ENCODE results near the gene SMG6.
"Not testable (repeated sequence)": the region's sequence is repeated elsewhere in the genome, so short reads cannot be mapped to it uniquely, and the experiment has no call there.

The SMG6 gene

DNA sequence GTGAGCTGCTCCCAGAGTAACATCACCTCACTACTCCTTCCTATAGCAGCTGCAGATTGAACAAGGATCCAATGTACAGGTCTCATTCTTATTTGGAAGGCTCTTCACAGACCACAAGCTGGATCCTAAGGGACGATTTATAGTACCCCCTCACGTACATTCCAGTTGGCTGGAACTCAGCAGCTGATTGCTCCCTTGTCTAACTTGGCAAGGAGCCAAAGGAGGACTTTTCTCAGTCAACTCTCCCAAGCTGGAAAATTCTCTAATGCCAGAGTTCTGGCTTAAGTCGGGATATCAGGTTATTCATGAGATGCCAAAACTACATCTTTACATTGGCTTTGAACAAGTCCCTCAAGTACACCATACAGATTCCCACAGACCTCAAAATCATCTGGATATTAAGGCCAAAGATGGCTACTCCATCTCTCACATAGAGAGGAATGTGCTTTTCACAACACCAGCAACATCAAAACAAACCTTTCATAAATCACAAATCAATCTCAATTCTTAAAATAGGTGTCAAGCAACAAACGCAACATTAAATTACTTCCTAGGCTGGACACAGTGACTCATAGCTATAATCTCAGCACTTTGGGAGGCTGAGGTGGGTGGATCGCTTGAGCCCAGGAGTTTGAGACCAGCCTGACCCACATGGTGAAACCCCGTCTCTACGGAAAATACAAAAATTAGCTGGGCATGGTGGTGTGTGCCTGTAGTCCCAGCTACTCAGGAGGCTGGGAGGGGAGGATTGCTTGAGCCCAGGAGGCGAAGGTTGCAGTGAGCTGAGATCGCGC lies 39.3 kb downstream of the SMG6 start:
- DNase-seq (ENCODE audit: low read depth in 2 of 3, low spot score in 2 of 3), result no peak

DNA sequence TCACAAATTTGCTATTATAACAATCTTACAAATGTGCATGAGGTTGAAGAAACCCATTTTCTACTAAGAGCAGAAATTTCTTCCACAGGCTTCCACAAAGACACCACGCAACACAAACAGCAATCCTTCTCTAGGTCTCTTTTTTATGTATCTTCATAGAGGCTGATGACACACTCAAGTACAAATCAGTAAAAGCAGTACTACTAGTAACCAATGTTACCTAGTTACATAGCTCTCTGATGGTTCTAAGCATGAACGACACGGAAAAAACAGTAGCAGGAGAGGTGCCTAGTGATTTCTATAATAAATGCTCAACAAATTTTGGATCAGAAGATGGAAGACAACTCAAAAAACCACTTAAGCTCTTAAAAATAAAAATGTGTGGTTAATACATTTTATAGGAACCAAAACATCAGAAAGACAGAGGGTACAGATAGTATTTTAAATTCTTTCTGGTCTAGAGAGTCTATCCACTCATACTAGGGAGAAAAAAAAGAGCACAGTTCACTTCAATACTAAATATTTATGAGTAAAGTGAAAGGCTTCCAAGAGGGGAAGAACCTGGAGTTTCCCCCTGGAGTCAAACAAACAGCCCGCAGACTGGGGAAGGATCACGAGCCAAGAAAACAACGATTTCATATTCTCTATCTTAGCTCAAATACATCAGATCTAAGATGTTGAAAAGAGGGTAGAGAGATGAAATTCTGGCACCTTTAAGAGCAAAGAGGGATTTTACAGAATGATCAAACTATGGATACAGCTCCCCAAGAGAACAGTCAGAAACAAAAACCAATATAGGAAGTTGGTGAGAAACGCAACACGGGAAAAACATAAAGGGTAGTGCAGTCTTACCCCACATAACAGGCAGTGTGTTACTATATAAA lies 40.2 kb downstream of the SMG6 start:
- DNase-seq (ENCODE audit: low read depth in 2 of 3, low spot score in 2 of 3), result no peak

DNA sequence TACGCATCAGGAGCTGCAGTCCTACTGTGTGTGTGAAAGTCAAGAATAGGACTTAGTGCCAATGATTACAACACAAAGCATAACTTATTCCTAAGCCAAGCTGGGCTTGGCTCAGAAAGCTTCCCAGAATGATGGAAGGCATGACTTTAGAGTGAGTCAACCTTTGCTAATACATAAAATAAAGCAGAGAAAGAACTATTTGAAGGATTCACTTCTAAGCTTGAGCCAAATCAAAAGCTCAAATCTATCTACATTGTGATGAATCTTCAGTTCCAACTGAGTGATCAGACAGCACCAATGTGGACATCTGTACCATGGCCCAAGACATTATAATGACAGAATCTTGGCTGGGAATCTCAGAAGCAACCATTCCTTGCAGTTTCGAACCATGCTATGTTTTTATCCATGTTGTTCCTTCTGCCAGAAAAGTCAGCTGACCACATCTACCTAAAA lies 41.4 kb downstream of the SMG6 start:
- DNase-seq (ENCODE audit: low read depth in 2 of 3, low spot score in 2 of 3), result no peak

DNA sequence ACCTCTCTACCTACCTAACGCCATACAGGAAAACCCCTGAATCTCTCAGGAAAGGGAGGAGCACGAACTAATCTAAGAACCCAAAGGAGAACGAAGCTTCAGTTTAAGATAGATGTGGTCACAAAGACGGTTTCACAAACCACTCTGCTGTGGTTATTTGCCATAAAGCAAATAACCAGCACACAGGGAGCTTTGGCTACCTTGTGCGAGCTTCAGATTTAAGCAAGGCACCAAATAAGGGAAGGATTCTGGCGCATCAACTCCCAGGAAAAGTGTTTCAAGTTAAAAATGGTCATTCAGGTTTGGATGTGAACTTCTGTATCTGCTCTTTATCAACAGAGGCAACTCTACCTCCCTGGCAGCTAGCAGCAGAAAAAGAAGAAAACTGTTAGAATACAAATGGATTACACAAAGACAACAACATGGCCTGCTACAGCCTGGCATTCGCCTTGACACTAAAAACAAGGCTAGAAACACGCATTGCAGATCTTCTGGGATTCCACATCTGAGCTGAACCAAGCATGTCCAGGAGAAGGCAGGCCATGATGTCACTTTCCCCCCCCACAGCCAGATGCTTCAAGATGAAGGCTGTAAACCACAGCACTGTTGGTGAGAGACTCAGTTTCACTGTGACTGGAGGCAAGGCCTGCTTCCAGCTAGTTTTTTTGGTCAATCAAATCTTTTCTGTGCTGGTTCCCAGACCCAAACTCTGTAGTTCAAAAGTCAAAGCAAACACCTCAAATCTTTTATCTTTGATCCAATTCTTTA lies 43.6 kb downstream of the SMG6 start:
- DNase-seq (ENCODE audit: low read depth in 2 of 3, low spot score in 2 of 3), result peak in 2 of 3 experiments; percentile 43 to 44

DNA sequence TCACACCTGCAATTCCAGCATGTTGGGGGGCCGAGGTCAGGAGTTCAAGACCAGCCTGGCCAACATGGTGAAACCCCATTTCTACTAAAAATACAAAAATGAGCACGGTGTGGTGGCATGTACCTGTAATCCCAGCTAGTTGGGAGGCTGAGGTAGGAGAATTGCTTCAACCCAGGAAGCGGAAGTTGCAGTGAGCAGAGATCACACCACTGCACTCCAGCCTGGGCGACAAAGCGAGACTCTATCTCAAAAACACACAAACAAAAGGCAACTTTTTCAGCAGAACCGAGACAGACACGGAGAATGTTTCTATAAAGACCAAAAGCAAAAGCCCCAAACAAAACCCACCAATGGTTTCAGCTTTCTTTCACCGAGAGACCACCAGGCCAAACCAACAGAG lies 44.8 kb downstream of the SMG6 start:
- DNase-seq (ENCODE audit: low read depth in 2 of 3, low spot score in 2 of 3), result not testable (repeated sequence)

DNA sequence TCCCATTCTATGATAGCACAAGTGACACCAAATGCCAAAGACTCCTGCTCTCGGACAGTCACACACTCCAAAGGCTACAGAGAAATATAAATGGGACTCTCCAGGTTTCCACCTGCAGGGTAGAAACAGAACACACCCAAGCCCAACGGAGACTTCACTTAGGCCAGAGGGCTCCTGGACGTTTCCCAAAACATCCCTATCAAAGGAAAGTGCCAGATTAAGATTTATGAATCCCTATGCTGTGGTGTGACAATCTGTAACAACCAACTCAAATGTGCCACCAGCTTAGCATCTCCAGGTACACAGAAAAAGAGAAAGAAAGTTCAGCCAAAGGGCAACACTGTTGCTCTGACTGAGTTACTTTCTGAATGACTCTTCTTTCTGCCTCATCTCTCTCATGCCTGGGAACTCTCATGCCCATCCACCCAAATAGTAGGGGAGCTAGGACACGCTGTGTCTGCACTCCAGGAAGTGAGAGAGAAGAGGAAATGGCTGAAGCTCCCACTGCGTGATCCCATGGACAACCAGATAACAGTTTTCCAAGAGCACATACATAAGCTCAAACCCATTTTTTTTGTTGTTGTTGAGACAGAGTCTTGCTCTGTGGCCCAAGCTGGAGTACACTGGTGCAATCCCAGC lies 49.7 kb downstream of the SMG6 start:
- no peak for DNase-seq (ENCODE audit: low read depth in 2 of 3, low spot score in 2 of 3)

DNA sequence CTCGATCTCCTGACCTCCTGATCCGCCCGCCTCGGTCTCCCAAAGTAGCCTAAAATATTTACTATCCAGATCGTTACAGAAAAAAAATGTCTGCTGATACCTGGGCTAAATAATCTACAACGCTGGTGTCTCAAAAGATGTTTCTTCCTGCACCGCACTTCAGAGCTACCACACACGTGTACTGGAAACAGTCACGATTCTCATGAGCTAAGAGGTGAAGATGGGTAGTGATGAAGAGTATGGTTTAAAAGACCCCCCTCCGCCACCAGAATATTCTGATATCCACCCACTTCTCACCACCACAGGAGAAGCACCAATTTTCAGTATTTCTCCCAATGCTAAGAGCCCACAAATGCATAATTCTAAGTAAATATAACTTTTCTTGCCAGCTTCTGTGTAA lies 50.2 kb downstream of the SMG6 start:
- no peak for DNase-seq (ENCODE audit: low read depth in 2 of 3, low spot score in 2 of 3)

DNA sequence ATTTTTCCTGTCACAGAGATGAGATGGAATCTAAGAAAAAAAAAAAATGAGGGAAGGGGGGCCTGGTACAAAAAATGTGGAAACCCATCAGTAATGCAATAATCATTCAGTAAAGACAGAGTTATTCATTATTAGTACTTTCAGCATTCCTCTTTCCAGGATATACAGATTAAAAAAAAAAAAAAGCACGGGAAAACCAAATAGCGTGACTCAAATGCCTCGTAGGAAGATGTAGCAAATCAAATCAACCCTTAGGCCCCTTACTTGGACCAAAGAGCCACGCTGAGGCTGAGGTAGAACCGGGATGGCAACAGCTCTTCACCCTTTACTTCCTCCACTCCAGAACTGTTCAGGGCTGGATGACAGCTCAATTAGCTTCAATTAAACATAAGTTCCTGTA lies 52.5 kb downstream of the SMG6 start:
- DNase-seq (ENCODE audit: low read depth in 2 of 3, low spot score in 2 of 3), result no peak

DNA sequence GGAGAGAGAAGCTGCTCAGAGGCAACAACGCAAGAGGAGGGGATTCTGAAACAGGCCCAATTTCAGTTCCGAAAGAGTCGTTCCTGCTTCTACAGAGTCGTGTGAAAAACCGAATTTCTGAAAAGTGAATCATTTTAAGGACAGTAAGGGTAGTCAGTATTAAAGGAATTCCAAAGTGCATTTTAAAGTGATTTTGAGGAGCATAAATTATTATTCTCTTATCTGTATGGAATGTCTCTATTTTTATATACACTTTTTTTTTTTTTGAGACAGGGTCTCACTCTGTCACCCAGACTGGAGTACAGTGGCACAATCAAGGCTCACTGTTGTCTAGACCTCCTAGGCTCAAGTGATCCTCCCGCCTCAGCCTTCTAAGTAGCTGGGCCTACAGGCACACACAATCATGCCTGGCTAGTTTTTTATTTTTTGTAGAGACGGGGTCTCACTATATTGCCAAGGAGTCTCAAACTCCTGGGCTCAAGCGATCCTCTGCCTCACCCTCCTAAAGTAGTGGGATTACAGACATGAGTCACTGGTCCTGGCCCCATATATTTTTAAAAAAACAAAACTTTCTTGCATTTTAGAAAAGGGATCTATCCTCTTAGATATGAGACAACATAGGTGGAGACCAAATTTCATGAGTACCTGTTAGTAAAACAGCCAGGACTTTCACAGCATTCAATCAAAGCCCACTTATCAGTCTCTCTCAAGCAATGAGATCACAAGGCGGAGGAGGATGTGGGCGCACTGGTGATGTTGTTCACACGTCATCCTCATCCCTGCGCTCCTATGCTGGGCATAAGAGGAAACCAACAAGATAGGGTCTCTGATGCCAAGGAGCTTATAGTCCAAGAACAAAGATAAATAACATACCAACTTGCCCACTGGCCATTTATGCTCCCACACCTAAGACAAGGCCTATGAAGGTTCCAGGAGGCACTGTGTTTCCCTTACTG lies 53.2 kb downstream of the SMG6 start:
- no peak for DNase-seq (ENCODE audit: low read depth in 2 of 3, low spot score in 2 of 3)

DNA sequence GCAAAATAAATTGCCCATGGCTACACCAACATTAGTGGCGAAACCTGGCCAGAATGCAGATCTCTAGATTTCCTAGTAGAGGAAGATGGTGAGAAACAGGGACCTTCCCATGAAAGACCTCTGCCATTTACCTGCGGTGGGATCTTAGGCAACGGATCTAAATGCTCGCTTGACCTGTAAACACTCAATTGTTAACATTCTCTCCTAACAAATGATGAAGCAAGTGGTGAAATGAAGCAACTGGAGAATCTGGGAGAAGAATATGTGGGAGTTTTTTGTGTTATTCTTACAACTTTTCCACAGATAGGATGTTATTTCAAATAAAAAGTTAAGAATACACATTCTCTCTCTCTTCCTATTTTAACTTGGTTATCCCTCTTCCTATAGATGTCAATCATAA lies 56.6 kb downstream of the SMG6 start:
- no peak for DNase-seq (ENCODE audit: low read depth in 2 of 3, low spot score in 2 of 3)

DNA sequence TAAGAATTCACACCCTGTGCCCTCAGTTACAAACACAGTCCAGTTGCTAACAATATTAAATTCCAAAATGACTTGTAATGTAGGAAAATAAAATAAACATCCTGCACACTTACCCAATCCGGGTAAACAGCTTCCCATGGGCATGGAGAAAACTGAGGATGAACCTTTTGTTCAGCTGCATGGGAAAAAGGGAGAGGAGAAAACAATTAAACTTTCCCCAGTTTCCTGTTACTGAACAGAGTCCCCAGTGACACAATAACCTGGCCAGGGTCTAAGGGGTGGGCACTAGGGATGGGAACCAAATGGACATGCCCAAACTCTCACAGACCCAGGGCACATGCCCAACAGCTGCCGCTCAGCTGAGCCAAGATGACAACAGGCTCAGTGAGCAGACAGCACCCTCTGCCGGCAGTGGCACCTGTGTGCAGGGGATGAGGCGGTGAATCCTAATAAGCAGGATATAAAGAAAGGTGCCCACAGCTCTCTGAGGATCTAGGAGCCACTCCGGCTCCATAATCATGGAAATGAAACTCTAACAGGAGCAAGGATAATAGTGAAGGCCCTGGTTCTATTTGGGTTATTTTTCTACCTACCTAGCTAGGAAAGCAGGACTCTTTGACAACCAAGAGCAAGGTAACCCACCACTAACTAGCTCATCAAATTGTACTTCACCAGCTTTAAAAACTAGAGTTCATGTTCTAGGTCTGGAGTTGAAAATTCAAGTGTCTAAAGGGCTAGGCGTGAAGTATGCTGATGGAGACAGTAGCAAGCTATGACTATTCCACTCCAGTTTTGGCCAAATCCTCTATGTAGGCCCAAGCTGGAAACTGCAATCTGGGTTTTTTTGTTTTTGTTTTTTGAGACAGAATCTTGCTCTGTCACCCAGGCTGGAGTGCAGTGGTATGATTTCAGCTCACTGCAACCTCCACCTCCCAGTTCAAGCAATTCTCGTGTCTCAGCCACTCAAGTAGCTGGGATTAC lies 58.8 kb downstream of the SMG6 start:
- peak; percentile 50 to 55 (median 52) for DNase-seq (ENCODE audit: low read depth in 2 of 3, low spot score in 2 of 3)

DNA sequence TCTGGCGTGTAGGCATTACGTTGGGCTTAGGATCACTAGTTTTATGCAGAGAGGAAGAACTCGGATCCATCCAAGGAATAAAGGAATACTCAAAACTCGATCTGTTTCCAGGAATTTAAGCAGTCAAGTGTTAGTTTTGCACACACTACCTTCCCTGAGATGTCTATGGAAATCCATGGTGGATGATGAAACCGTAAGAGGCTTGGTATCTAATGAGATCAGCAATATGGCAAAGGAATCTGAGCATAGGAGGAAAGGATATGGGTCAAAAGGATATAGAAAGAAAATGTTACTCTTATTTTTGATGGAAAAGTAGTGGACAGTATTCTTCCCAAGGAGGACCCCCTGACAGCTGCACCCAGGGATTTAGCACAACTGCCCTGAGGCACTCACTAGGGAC lies 59.6 kb downstream of the SMG6 start:
- no peak for DNase-seq (ENCODE audit: low read depth in 2 of 3, low spot score in 2 of 3)

DNA sequence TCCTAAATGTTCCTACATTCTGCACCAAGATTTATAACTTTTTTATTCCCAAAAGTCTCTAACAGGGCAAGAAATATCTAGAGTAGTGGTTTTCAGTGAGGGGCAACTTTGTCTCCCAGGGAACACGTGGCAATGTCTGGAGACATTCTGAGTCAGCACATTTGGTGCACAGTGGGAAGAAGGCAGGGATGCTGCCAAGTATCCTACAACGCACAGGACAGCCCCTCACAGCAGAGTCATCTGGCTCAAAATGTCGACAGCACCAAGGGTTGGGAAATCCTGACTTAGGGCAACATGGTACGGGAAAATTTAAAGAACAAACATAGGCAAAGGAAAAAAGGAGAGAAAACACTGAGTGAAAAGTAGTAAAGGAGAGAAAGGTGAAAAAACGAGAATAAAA lies 61.8 kb downstream of the SMG6 start:
- DNase-seq (ENCODE audit: low read depth in 2 of 3, low spot score in 2 of 3), result no peak

DNA sequence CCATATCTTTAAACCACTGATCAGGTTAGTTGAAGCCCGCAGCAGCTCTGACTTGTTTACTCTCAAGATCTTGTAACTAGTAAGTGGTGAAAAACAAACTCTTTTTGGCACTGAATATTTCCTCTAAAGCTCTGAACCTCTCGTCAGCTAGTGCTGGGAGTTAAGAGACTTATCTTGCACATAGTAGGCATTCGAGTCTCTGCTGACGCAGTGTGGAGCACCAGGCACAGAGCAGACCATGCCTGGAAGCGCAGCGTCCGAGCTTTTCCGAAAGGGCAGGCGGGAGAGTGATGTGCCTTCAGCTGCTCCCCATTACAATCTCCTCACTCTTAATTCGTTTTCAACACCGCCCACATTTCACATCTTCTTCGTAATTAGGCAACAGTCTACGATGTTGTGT lies 63.0 kb downstream of the SMG6 start:
- DNase-seq (ENCODE audit: low read depth in 2 of 3, low spot score in 2 of 3), result no peak

DNA sequence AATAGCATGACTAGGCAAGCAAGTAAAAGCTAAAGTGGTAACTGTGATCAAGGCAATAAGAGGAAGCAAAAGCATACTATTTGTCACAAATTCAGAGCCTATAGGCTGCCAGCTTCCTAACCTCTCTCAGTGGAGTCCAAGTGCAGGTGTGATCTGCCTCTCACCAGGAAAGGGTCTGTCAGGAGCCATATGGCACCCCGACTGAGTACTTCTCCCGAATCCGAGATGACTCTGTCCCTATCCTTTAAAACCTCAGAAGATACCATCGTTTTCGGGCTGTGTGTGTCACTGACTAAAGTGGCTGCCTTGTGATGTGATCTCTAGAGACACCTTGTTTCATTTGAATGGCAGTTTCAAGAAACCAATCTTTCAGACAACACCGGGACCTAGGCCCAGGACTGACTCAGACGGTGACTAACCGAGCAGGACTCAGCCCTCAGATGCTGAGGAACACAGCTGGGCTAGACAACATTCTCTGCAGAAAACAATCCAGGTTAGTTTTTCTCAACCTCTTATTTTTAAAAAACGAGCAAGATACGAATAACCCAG lies 63.6 kb downstream of the SMG6 start:
- no peak for DNase-seq (ENCODE audit: low read depth in 2 of 3, low spot score in 2 of 3)

DNA sequence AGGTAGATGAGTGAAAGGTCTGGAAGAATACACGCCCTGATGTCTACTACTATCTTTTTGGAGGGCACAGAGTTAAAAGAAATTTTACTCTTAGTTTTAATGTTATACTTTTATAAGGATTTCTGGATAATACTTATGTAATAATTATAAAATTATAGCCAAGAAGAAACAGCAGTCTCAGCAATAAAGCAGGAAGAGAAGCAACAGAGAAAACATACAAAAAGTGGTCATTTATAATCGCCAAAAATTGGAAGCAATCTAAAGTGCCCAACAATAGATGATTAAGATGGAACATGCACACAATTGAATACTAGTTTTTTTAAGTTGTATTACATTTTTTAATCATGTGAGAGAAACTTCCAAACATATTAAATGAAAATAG lies 64.4 kb downstream of the SMG6 start:
- no peak for DNase-seq (ENCODE audit: low read depth in 2 of 3, low spot score in 2 of 3)

DNA sequence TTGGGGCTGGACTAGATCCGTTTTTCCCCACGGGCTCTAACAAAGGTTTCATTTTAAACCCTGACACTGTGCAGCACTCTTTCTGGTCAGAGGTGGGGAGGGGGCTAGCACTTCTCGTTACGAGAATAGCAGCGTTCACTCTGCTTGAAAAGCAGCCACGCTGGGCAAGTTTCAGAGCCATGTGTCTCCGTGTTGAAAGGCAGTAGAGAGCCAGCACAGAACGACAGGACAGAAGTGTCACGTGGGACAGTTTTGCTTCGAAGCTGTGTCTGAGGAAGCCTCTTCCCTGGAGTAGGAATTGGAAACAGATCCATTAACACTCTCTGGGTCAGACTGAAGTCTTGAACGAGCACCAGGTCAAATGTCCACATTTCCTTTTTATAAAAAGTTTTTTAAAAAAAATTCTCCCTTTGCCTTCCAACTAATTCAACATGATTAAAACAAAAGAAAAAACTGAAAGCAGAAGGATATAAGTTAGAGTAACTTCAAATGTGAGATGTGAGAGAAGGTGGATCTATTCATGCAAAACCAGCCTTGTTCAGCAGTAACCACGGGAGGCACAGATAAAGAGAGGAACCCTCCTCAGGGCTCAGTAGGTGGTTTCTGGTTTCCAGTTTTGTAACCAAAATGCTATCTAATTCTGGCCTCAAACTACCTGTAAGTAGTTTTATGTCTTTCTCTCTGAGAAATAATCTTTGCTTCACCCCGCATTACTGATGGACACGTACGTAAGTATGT lies 65.0 kb downstream of the SMG6 start:
- no peak for DNase-seq (ENCODE audit: low read depth in 2 of 3, low spot score in 2 of 3)

DNA sequence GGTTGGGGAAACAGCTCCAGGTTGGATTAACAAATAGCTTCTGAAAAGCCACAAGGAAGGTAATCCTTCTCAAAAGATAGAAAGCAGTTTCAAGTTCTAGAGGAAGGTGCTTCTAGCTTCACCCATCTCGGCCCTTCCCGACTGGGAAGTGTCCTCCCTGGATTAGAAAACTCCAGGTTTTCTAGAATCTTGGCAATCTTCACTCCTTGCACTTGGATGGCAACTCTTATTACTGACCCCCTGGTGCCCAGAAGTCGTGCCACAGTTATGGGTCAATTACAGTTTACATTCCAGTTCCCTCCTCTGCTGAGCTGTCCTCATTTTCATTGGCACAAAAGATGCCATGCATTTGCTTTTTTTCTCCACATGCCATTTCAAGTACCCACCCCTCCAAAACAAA lies 65.6 kb downstream of the SMG6 start:
- no peak for DNase-seq (ENCODE audit: low read depth in 2 of 3, low spot score in 2 of 3)
